ENCODE measurements around the gene RHOBTB3. TPM values are rescaled to one million over a fixed set of nuclear protein-coding genes. Genes with fewer than 3 reads are reported as not detected.

The RHOBTB3 gene
- total and polyA plus RNA-seq, 2 donors (not counting 3 experiments of a cell fraction or from before 2014, with no cell fraction given), result 44.1 to 52.1 TPM

GRCh38 chr5:95728494-95729114, 2.5 kb upstream of the RHOBTB3 start:
- no peak for DNase-seq (ENCODE audit: low read depth, low spot score)
- intact Hi-C loops (cut with micrococcal nuclease), result no loop called here
- Histone ChIP-seq H3K9me1 (replicated peaks; ENCODE audit: control insufficient read depth, extremely low read depth, insufficient read depth, low read length) (no peaks in the 10 kb centered on the region), H3K4me2 (ENCODE audit: insufficient read depth, low read length) (peak overlapping the region; percentile 16), H3K4me3 (replicated peaks in 1 of 3; ENCODE audit: insufficient read depth in 1 of 3, low read depth in 1 of 3, low read length in 3 of 3) (no peak overlapping the region), H2AFZ (ENCODE audit: low read depth, low read length) (peak overlapping the region; percentile 50), H3K27ac (ENCODE audit: insufficient read depth, low read depth, low read length) (peak overlapping the region; percentile 6), H3K79me2 (ENCODE audit: control insufficient read depth, insufficient read depth, low read length) (peaks cover 7% of the 10 kb centered on the region), H3K27me3 (ENCODE audit: control insufficient read depth in 2 of 2, insufficient read depth in 2 of 2, low read length in 2 of 2) (no peaks in the 10 kb centered on the region), H3K36me3 (ENCODE audit: control insufficient read depth in 2 of 2, extremely low read depth in 1 of 2, insufficient read depth in 2 of 2, low read length in 2 of 2) (no peaks in the 10 kb centered on the region), H4K20me1 (replicated peaks; ENCODE audit: control insufficient read depth, extremely low read depth, insufficient read depth, low read length) (no peaks in the 10 kb centered on the region), H3K9ac (replicated peaks; ENCODE audit: extremely low read depth, insufficient read depth, low read length) (no peak overlapping the region), H3K9me3 (replicated peaks; ENCODE audit: control insufficient read depth, insufficient read depth, low read length) (no peaks in the 10 kb centered on the region), H3K4me1 (ENCODE audit: control insufficient read depth, extremely low read depth, insufficient read depth, low read length) (peaks cover 50% of the 10 kb centered on the region)
- ChIA-PET POLR2A (no interaction called here), CTCF (no interaction called here)
- no TSS peak for BruUV-seq (replicated peaks)
- dilution Hi-C loops (cut with MboI; ENCODE audit: extremely low pct_ligation_motif_present, low sequenced_read_pairs), result no loop called here
- FAIRE-seq, result peak; percentile 42
- TF ChIP-seq POLR2AphosphoS5 (IDR thresholded peaks at IDR 0.05; ENCODE audit: insufficient read depth, low read depth, low read length) (no peak), POLR2A (IDR thresholded peaks at IDR 0.05; ENCODE audit: low read depth, low read length) (no peak), GATA2 (IDR thresholded peaks at IDR 0.05; ENCODE audit: insufficient read depth, insufficient read length, low read depth, low read length) (peak; percentile 80), MAX (IDR thresholded peaks at IDR 0.05; ENCODE audit: insufficient read depth, insufficient read length) (no peak), JUN (IDR thresholded peaks at IDR 0.05; ENCODE audit: borderline replicate concordance, insufficient read depth, insufficient read length, low read depth) (no peak), FOS (IDR thresholded peaks at IDR 0.05; ENCODE audit: borderline replicate concordance, insufficient read depth, low read length) (peak; percentile 12), MYC (IDR thresholded peaks at IDR 0.05; ENCODE audit: low read depth, low read length) (no peak), EZH2 (IDR thresholded peaks at IDR 0.05; ENCODE audit: borderline replicate concordance, low read depth, low read length, severe bottlenecking) (no peak)
- TF ChIP-seq, protein P1, sequence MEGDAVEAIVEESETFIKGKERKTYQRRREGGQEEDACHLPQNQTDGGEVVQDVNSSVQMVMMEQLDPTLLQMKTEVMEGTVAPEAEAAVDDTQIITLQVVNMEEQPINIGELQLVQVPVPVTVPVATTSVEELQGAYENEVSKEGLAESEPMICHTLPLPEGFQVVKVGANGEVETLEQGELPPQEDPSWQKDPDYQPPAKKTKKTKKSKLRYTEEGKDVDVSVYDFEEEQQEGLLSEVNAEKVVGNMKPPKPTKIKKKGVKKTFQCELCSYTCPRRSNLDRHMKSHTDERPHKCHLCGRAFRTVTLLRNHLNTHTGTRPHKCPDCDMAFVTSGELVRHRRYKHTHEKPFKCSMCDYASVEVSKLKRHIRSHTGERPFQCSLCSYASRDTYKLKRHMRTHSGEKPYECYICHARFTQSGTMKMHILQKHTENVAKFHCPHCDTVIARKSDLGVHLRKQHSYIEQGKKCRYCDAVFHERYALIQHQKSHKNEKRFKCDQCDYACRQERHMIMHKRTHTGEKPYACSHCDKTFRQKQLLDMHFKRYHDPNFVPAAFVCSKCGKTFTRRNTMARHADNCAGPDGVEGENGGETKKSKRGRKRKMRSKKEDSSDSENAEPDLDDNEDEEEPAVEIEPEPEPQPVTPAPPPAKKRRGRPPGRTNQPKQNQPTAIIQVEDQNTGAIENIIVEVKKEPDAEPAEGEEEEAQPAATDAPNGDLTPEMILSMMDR (IDR thresholded peaks at IDR 0.05; ENCODE audit: extremely low read depth in 1 of 2, insufficient read depth in 1 of 2, low read depth in 1 of 2, low read length in 2 of 2), result no peak

Data from endothelial cell of umbilical vein (primary cell).